HFFc6 (cell line): Measurements from ENCODE around the gene CXCR5. TPM values are rescaled to one million over a fixed set of nuclear protein-coding genes. Genes with fewer than 3 reads are reported as not detected.

Source experiments
- DNase-seq: peaks from one replicate; pipeline ENCODE4 v3.0.0-alpha.2; 2018
- H3K27ac Mint-ChIP-seq: 2 replicates; pipeline ENCODE4 v1.8.0; 2020; ENCODE audit warnings: mild to moderate bottlenecking, mixed read lengths
- H3K27me3 Mint-ChIP-seq: 2 replicates; pipeline ENCODE4 v1.8.0; 2021; ENCODE audit warnings: mild to moderate bottlenecking, moderate library complexity, mixed read lengths; ENCODE audit not compliant: insufficient read depth
- H3K36me3 Mint-ChIP-seq: 2 replicates; pipeline ENCODE4 v1.8.0; 2021; ENCODE audit warnings: low read depth, mixed read lengths
- H3K4me1 Mint-ChIP-seq: 2 replicates; pipeline ENCODE4 v1.8.0; 2020; ENCODE audit warnings: low read depth, mixed read lengths
- H3K4me3 Mint-ChIP-seq: 2 replicates; pipeline ENCODE4 v1.8.0; 2020; ENCODE audit warnings: mild to moderate bottlenecking, moderate library complexity, mixed read lengths
- H3K9me3 Mint-ChIP-seq: 2 replicates; pipeline ENCODE4 v1.8.0; 2020; ENCODE audit warnings: mild to moderate bottlenecking, mixed read lengths
- CTCF ChIP-seq: fragments of 200-600 bp; sonication (generic); IDR thresholded peaks from 2 replicates; pipeline ENCODE4 v1.5.0; 2021; ENCODE audit warnings: antibody characterized with exemption, mild to moderate bottlenecking
- total RNA-seq, 6 experiments: library from RNA; stranded (reverse); fragmentation: NEBNext Ultra II Directional; extraction: Animal tissue kit (Norgen Biotek cat#: 25700); gene quantifications; 2 replicates in 1 of 6; 3 replicates in 5 of 6; pipeline ENCODE4 v1.2.3, GENCODE V29; 2021

Gene CXCR5
- total RNA-seq, 6 experiments from 2014 or later = 0.06 TPM; not detected in 5

- H3K4me3 Mint-ChIP-seq = peak overlapping the region; percentile 57
- peaks cover 6% of the 10 kb centered on the region; the same call in 1 of the 2 replicates for H3K9me3 Mint-ChIP-seq
- DNase-seq = peak; percentile 86
- H3K4me1 Mint-ChIP-seq = peaks cover 44% of the 10 kb centered on the region
- peak overlapping the region; percentile 77 for H3K27ac Mint-ChIP-seq
- TF ChIP-seq CTCF = no peak
- peaks cover 9% of the 10 kb centered on the region; the same call in 1 of the 2 replicates for H3K36me3 Mint-ChIP-seq
- peaks cover 16% of the 10 kb centered on the region for H3K27me3 Mint-ChIP-seq
Measured at GRCh38 chr11:118889797-118890196, 6.1 kb downstream of the CXCR5 start.

GRCh38 chr11:118892514-118892913, 8.8 kb downstream of the CXCR5 start:
- Mint-ChIP-seq H3K4me3 (no peak overlapping the region), H3K4me1 (peaks cover 36% of the 10 kb centered on the region), H3K27me3 (peaks cover 23% of the 10 kb centered on the region), H3K27ac (no peak overlapping the region), H3K9me3 (peaks cover 6% of the 10 kb centered on the region; the same call in 1 of the 2 replicates), H3K36me3 (peaks cover 19% of the 10 kb centered on the region)
- TF ChIP-seq CTCF = no peak
- DNase-seq = no peak

- Mint-ChIP-seq H3K9me3 (peaks cover 6% of the 10 kb centered on the region; the same call in 1 of the 2 replicates), H3K27ac (no peak overlapping the region), H3K4me1 (peaks cover 31% of the 10 kb centered on the region), H3K27me3 (peaks cover 23% of the 10 kb centered on the region), H3K36me3 (peaks cover 23% of the 10 kb centered on the region), H3K4me3 (no peak overlapping the region)
- no peak for DNase-seq
- TF ChIP-seq CTCF = no peak
Measured at GRCh38 chr11:118892964-118893363, 9.3 kb downstream of the CXCR5 start.

- Mint-ChIP-seq H3K27me3 (peaks cover 23% of the 10 kb centered on the region), H3K9me3 (peaks cover 6% of the 10 kb centered on the region; the same call in 1 of the 2 replicates), H3K36me3 (peaks cover 23% of the 10 kb centered on the region), H3K27ac (no peak overlapping the region), H3K4me1 (peaks cover 24% of the 10 kb centered on the region), H3K4me3 (peak overlapping the region; percentile 53; the same call in 1 of the 2 replicates)
- no peak for DNase-seq
- no peak for TF ChIP-seq CTCF
Measured at GRCh38 chr11:118893662-118894061, 10.0 kb downstream of the CXCR5 start.

- Mint-ChIP-seq H3K4me3 (peak overlapping the region; percentile 53; the same call in 1 of the 2 replicates), H3K36me3 (peaks cover 23% of the 10 kb centered on the region)
Measured at GRCh38 chr11:118894192-118894591, 10.5 kb downstream of the CXCR5 start.

More at GRCh38 chr11:118894192-118894591, 10.5 kb downstream of the CXCR5 start:
- TF ChIP-seq CTCF = no peak
- Mint-ChIP-seq H3K27ac (no peak overlapping the region; the same call in 1 of the 2 replicates), H3K9me3 (peaks cover 6% of the 10 kb centered on the region; the same call in 1 of the 2 replicates), H3K4me1 (peaks cover 19% of the 10 kb centered on the region), H3K27me3 (peaks cover 23% of the 10 kb centered on the region)
- no peak for DNase-seq
